Fibroblast of pulmonary artery (primary cell): ENCODE data around the gene AOPEP.
A peak's percentile ranks its signal among the peaks of the same experiment; 100 is the strongest.

Experiments used
- DNase-seq: peaks from one replicate; pipeline ENCODE4 v3.0.0-alpha.2; 2010; ENCODE audit warnings: low read depth
- H3K4me3 ChIP-seq: replicated peaks from 2 replicates; pipeline ENCODE4 v1.5.1; 2011; ENCODE audit warnings: low read depth, mild to moderate bottlenecking, control low read depth, low read length, moderate library complexity
- CTCF ChIP-seq: IDR thresholded peaks from 2 replicates; pipeline ENCODE4 v1.5.1; 2011; ENCODE audit warnings: mild to moderate bottlenecking, control low read depth, low read length, inconsistent platforms; ENCODE audit errors: missing control alignments

AOPEP gene

GRCh38 chr9:95087659-95088242 lies 361.3 kb downstream of the AOPEP start:
- no peak for DNase-seq
- H3K4me3 ChIP-seq: no peak overlapping the region
- TF ChIP-seq CTCF: no peak

GRCh38 chr9:95088421-95089161 lies 362.1 kb downstream of the AOPEP start:
- H3K4me3 ChIP-seq: no peak overlapping the region
- no peak for DNase-seq
- no peak for TF ChIP-seq CTCF

GRCh38 chr9:95089257-95090022 lies 362.9 kb downstream of the AOPEP start:
- no peak for DNase-seq
- no peak for TF ChIP-seq CTCF
- H3K4me3 ChIP-seq: no peak overlapping the region

GRCh38 chr9:95090023-95090791 lies 363.7 kb downstream of the AOPEP start:
- no peak for DNase-seq
- TF ChIP-seq CTCF: no peak
- H3K4me3 ChIP-seq: no peak overlapping the region

GRCh38 chr9:95090871-95091577 lies 364.5 kb downstream of the AOPEP start:
- no peak for DNase-seq
- TF ChIP-seq CTCF: no peak
- no peak overlapping the region for H3K4me3 ChIP-seq

- no peak for TF ChIP-seq CTCF
- no peak overlapping the region for H3K4me3 ChIP-seq
- DNase-seq: peak; percentile 33
Observed at GRCh38 chr9:95091601-95092261, 365.2 kb downstream of the AOPEP start.
